ENCODE measurements around the gene TXNRD2.

TXNRD2 gene

GRCh38 chr22:19875531-19876313 lies 65.9 kb downstream of the TXNRD2 start:
- H3K27ac ChIP-seq = no peak overlapping the region
- TF ChIP-seq, protein P1, sequence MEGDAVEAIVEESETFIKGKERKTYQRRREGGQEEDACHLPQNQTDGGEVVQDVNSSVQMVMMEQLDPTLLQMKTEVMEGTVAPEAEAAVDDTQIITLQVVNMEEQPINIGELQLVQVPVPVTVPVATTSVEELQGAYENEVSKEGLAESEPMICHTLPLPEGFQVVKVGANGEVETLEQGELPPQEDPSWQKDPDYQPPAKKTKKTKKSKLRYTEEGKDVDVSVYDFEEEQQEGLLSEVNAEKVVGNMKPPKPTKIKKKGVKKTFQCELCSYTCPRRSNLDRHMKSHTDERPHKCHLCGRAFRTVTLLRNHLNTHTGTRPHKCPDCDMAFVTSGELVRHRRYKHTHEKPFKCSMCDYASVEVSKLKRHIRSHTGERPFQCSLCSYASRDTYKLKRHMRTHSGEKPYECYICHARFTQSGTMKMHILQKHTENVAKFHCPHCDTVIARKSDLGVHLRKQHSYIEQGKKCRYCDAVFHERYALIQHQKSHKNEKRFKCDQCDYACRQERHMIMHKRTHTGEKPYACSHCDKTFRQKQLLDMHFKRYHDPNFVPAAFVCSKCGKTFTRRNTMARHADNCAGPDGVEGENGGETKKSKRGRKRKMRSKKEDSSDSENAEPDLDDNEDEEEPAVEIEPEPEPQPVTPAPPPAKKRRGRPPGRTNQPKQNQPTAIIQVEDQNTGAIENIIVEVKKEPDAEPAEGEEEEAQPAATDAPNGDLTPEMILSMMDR (conservative IDR thresholded peaks at IDR 0.05) = no peak
- no peak for TF ChIP-seq ZFX (IDR thresholded peaks at IDR 0.05)

- no peak for TF ChIP-seq ZFX (IDR thresholded peaks at IDR 0.05)
- TF ChIP-seq, protein P1 (conservative IDR thresholded peaks at IDR 0.05) = no peak
- no peak overlapping the region for H3K27ac ChIP-seq
Observed at GRCh38 chr22:19875061-19875530, 66.5 kb downstream of the TXNRD2 start.

DNA sequence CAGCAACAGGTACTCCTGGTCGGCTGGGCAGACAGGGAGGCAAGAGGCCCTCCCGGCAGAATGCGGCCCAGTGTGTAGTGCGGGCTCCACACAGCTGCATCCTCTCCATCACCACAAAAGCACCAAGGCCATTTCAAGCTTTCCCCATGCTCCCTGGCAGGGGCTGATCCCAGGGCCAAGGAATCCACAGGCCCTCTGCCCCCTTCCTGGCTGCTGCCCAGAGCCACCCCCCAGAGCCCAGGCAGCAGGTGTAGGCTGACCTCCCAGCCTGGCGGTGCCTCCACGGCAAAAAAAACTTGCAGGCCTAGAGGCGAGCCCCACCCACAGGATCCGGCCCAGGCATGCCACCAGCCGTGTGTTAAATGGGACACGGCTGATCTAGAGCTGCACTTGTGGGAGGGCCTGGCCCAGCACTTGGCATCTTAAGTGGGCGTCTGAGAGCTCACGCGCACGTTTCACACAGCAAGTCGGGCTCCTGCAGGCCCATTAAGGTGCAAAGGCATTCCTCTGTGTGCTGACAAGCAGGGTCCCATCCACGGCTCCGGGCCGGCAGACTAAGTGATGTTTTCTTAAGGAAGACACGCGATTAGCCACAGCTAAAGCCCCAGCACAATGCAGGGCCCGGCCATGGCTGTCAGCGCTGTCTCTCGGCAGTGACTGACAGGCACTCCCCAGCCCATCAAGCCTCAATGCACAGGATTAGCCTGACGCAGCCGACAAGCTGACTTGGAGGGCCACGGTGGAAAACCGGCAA lies 67.1 kb downstream of the TXNRD2 start:
- no peak for TF ChIP-seq ZFX (IDR thresholded peaks at IDR 0.05)
- TF ChIP-seq, protein P1 (conservative IDR thresholded peaks at IDR 0.05) = no peak
- H3K27ac ChIP-seq = no peak overlapping the region

GRCh38 chr22:19873960-19874306 lies 67.7 kb downstream of the TXNRD2 start:
- H3K27ac ChIP-seq = peak overlapping the region; percentile 7; the same call in 1 of the 2 replicates
- TF ChIP-seq ZFX (IDR thresholded peaks at IDR 0.05) = no peak
- TF ChIP-seq, protein P1 (conservative IDR thresholded peaks at IDR 0.05) = no peak

GRCh38 chr22:19873138-19873959 lies 68.3 kb downstream of the TXNRD2 start:
- peak overlapping the region; percentile 7; the same call in 1 of the 2 replicates for H3K27ac ChIP-seq
- no peak for TF ChIP-seq ZFX (IDR thresholded peaks at IDR 0.05)
- TF ChIP-seq, protein P1 (conservative IDR thresholded peaks at IDR 0.05) = no peak

DNA sequence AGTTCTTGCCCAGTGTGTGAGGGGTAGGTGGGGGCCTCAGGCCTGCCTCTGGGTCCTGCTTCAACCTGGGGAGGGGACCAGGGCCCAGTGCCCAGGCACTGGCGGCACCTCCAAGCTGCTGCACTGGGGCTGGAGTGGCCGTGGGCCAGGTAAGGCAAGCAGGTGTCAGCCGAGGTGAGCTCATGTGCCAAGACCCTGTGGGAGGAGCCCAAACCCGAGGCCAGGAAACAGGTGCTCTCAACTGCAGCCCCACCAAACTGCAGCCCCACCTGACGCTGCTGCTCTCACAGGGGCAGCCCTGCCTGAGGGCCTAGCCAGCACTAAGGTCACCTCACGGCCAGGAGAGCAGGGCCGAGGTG lies 68.9 kb downstream of the TXNRD2 start:
- TF ChIP-seq, protein P1 (conservative IDR thresholded peaks at IDR 0.05) = no peak
- TF ChIP-seq ZFX (IDR thresholded peaks at IDR 0.05) = no peak
- H3K27ac ChIP-seq = no peak overlapping the region

Data from C4-2B (cell line).